Subcutaneous adipose tissue (tissue), 4 donors: ENCODE data around the gene HERC2. TPM values are rescaled to one million over a fixed set of nuclear protein-coding genes. Genes with fewer than 3 reads are reported as not detected.

Experiments used
- CTCF ChIP-seq: fragments of 450-650 bp; IDR thresholded peaks from one replicate; pipeline ENCODE4 v1.5.1; 2016; ENCODE audit warnings: low read depth, mild to moderate bottlenecking, control low read depth, antibody characterized with exemption, moderate library complexity
- total RNA-seq, 4 donors: library from RNA; depleted of rRNA; stranded (reverse); fragments of >200 nt; gene quantifications; one replicate each; pipeline ENCODE4 v1.1.0, GENCODE V29; 2016

The HERC2 gene
- total RNA-seq, 4 donors from 2014 or later: 41.5 to 73.8 (median 50.7) TPM

DNA sequence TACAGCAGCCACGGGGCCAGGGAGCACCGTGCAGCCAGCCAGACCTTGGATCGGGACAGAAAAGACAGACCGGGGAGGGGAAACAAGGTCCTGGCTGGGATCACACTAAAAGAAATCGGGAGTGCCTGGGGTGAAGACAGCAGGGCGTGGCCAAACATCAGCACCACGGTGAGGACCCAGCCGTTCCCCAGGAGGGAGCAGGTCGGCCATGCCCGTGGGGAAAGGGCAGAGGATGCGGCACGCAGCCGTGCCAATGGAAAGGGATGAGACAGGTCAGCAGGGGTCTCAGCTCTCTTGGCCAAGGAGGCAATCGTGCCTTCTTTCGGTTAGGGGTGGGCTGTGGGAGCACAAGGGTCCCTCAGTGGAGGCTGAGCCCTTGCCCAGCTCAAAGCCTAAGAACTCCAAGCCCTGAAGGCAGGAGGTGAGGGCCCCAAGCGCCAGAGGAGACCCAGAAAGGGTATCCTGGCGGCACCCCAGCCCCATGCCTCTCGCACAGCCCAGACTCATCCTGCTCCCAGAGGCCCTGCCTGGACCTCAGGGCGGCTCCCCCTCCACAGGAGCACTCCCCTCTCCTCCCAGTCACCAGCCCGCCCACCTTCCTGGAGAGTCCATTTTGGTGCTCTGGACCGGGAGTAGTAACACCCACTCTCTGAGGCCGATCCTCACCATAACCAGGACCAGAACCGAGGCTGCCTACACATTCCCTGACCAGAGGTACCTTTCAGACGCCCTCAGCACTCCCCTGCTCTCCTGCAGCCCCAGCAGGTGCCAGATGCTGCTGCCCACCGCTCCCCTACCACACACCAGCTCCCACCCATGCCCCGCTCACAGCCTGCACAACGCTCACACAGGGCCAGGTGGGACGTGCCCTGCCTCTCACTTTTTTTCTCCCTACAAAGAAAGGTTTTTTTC, 199.7 kb downstream of the HERC2 start:
- no peak for TF ChIP-seq CTCF

DNA sequence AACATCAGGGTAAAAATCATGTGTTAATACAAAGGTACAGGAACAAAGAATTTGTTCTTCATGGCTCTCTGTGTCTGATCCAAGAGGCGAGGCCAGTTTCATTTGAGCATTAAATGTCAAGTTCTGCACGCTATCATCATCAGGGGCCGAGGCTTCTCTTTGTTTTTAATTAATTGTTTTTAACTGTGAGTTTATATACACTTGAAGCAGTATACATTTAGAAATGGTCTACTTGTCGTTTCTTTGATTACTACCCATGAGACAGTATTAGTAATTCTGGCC, 201.7 kb downstream of the HERC2 start:
- TF ChIP-seq CTCF: no peak

- TF ChIP-seq CTCF: no peak
Measured at GRCh38 chr15:28118531-28118930, 203.4 kb downstream of the HERC2 start.

DNA sequence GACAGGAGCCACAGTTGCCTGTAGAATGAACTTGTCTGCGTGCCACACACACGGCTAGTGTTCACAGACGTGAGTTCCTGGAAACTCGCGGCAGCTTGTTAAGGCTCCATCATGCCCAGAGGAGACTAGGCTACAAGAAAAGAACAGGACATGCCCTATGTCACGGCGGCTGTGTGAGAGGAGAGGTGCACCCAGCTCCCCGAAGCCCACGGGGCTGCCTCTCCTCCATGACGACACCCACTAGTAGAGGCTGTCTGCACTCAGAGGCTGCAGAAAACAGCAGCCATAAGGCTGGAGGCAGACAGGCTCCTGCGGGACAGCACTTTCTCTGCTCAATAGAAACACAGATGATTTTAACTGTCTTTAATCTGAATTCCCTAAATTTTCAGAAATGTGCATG, 203.9 kb downstream of the HERC2 start:
- no peak for TF ChIP-seq CTCF

- TF ChIP-seq CTCF: no peak
Measured at GRCh38 chr15:28117432-28117990, 204.5 kb downstream of the HERC2 start.

DNA sequence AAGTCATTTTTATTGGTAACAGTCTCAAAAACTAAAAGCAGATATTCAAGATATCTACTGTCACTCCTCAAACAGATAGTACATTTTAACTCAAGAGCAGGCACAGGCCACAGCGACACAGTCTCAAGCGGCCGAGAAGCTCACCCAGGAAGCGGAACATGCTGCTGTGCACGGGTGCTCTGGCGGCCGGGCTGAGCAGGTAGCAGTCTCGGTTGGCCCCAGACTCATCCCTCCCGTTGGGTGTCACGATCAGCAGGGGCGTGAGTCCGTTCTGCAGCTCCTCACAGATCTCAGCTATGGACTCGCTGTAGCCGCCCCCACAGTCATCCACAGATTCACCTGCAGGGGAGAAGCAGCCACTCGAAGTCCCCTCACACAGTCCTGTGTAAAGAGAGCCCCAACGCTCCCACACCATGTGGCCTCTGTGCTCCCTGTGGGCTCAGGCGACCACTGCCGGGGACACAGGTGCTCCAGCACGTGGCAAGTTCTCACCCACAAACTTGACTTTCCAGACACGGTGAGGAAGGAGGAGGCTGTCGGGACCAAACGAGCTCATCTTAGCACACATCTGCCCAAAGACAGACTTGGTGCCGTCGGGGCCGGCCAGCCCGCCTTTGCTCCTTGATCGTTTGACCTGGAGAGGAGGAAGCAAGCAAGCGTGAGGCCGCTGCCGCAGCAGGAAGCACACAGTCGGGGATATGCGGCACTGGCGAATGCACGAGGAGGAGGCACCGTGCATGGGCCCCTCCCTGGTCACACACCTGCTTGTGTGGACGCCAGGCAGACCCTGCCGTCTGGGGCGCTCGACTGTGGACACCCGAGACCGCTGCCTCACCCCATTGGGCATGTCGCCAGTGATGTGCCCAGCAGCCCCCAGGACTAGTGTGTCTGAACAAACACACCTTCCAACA, 205.2 kb downstream of the HERC2 start:
- no peak for TF ChIP-seq CTCF

DNA sequence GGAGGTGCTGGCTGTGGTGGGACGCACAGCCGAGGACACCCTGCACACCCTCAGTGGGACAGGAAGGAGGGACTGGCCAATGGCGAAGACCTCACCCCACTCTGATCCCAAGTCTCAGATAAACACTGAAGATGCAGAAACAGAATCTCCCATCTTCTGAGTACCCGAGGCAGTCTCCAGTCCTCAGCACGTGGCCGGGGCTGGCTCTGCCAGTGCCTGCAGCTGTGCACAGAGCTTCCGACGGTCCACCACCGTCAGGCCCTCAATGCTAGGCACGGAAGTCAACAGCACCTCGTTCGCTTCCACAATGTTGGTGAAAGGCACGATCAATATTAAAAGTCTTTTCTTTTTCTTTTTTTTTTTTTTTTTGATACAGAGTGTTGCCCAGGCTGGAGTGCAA, 206.1 kb downstream of the HERC2 start:
- TF ChIP-seq CTCF: no peak
